Measurements from ENCODE around the gene FBXO46. TPM values are rescaled to one million over a fixed set of nuclear protein-coding genes. Genes with fewer than 3 reads are reported as not detected.
A peak's percentile ranks its signal among the peaks of the same experiment; 100 is the strongest.
"Not testable (repeated sequence)": the region's sequence is repeated elsewhere in the genome, so short reads cannot be mapped to it uniquely, and the experiment has no call there.

Gene FBXO46
- total RNA-seq, 2 donors from 2014 or later: 36.9 to 53.8 TPM

- H3K4me1 Mint-ChIP-seq (ENCODE audit: low read depth in 2 of 2): no peaks in the 10 kb centered on the region
- H3K4me3 Mint-ChIP-seq: no peak overlapping the region
- peak; percentile 47 for DNase-seq (ENCODE audit: low spot score)
- no peak for ATAC-seq
- no peaks in the 10 kb centered on the region for H3K36me3 Mint-ChIP-seq
- H3K9me3 Mint-ChIP-seq: no peaks in the 10 kb centered on the region
- no peaks in the 10 kb centered on the region for H3K27me3 Mint-ChIP-seq
- no peak overlapping the region for H3K27ac Mint-ChIP-seq
Measured at GRCh38 chr19:45761714-45762113, 31.0 kb upstream of the FBXO46 start.

DNA sequence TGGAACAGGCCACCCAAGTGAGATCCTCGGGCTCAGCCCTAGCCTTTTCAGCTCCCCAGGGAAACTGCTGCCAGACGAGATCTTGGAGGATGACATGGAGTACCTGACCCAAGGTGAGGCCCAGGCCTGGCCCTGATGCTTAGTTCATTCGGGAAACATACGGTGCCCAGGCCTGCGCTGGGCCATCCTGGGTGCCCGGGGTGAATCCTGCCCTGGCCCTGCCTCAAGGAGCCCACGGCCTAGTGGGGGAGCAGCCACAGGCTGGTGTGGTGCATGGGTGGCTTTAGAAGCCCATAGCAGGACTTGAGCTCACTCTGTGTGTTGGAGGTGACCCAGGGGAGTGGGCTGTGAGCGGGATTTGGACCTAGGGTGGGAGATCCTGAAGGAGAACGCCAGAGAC is 28.2 kb upstream of the FBXO46 start:
- Mint-ChIP-seq H3K4me3 (no peak overlapping the region), H3K36me3 (no peaks in the 10 kb centered on the region), H3K27ac (no peak overlapping the region), H3K9me3 (no peaks in the 10 kb centered on the region), H3K4me1 (ENCODE audit: low read depth in 2 of 2) (no peaks in the 10 kb centered on the region), H3K27me3 (no peaks in the 10 kb centered on the region)
- DNase-seq (ENCODE audit: low spot score) (peak; percentile 52), ATAC-seq (peak in 1 of 2 donors; percentile 15)

DNA sequence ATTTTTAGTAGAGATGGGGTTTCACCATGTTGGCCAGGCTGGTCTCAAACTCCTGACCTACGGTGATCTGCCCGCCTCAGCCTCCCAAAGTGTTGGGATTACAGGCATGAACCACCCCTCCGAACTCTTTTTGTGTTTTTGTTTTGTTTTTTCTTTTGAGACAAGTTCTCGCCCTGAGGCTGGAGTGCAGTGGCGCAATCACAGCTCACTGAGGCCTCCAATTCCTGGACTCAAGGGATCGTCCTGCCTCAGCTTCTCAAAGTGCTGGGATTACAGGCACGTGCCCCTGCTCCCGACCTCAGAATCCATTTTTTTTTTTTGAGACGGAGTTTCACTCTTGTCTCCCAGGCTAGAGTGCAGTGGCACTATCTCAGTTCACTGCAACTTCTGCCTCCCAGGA is 27.0 kb upstream of the FBXO46 start:
- Mint-ChIP-seq H3K36me3 (no peaks in the 10 kb centered on the region), H3K27ac (no peak overlapping the region), H3K4me3 (no peak overlapping the region), H3K9me3 (no peaks in the 10 kb centered on the region), H3K4me1 (ENCODE audit: low read depth in 2 of 2) (no peaks in the 10 kb centered on the region), H3K27me3 (no peaks in the 10 kb centered on the region)
- DNase-seq (ENCODE audit: low spot score): peak; percentile 39
- ATAC-seq: no peak

DNA sequence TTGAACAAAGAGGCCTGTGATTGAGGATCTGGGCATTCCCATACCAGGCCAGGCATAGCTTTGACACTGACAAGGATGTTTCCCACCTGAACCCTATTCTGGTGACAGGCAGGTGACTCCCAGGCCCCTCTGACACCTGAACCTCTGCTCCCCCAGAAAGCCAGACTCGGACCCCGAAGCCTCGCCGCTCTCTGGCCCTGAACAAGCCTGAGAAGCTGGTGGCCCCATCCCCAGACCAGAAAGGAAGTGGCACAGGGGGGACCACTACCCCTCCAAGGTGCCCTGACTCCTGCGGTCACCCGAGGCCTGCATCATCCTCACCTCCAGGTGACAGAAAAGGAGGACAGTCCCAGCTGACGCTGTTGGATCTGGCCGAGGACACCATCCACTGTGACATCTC is 23.6 kb upstream of the FBXO46 start:
- ATAC-seq (no peak), DNase-seq (ENCODE audit: low spot score) (peak; percentile 58)
- H3K4me3 Mint-ChIP-seq: no peak overlapping the region
- H3K4me1 Mint-ChIP-seq (ENCODE audit: low read depth in 2 of 2): no peaks in the 10 kb centered on the region
- H3K27me3 Mint-ChIP-seq: no peaks in the 10 kb centered on the region
- H3K27ac Mint-ChIP-seq: no peak overlapping the region
- H3K9me3 Mint-ChIP-seq: no peaks in the 10 kb centered on the region
- no peaks in the 10 kb centered on the region for H3K36me3 Mint-ChIP-seq

DNA sequence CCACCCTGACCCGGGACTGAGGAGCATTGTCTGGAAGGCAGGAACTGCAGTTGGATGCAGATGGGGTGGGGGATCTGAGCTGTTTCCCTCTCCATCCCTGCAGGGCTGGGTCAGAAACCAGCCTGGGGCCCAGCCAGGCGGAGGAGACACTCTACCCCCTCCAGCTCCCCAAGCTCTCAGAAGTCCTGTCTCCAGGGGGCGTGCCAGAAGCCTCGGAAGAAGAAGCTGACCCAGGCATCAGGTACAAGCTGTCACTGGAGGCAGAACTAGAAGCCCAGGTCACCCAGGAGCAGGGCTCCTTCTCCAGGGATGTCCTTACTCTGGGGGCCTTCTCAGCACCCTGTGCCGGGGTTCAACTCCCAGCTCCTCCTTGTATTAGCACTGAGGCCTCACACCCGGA is 22.9 kb upstream of the FBXO46 start:
- Mint-ChIP-seq H3K27me3 (no peaks in the 10 kb centered on the region), H3K4me3 (no peak overlapping the region), H3K4me1 (ENCODE audit: low read depth in 2 of 2) (no peaks in the 10 kb centered on the region), H3K27ac (no peak overlapping the region), H3K36me3 (no peaks in the 10 kb centered on the region), H3K9me3 (no peaks in the 10 kb centered on the region)
- ATAC-seq (no peak), DNase-seq (ENCODE audit: low spot score) (peak; percentile 32)

DNA sequence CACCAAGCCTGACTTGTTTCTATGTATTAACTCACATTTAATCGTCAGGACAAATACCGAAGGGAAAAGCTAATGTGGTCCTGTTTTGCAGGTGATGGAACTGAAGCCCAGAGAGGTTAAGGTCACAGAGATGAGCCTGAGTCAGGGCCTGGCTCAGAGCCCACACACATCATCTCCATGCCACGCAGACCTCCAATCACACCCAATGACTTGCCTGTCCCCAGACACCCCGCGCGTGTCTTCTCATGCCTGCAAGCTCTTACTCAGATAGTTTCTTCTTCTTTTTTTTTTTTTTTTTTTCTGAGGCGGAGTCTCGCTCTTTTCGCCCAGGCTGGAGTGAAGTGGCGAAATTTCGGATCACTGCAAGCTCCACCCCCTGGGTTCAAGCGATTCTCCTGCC is 21.9 kb upstream of the FBXO46 start:
- Mint-ChIP-seq H3K4me3 (no peak overlapping the region), H3K27ac (no peak overlapping the region), H3K36me3 (no peaks in the 10 kb centered on the region), H3K27me3 (peaks cover 0 to under 1% of the 10 kb centered on the region in 2 donors), H3K4me1 (ENCODE audit: low read depth in 2 of 2) (no peaks in the 10 kb centered on the region), H3K9me3 (no peaks in the 10 kb centered on the region)
- ATAC-seq (no peak), DNase-seq (ENCODE audit: low spot score) (no peak)

DNA sequence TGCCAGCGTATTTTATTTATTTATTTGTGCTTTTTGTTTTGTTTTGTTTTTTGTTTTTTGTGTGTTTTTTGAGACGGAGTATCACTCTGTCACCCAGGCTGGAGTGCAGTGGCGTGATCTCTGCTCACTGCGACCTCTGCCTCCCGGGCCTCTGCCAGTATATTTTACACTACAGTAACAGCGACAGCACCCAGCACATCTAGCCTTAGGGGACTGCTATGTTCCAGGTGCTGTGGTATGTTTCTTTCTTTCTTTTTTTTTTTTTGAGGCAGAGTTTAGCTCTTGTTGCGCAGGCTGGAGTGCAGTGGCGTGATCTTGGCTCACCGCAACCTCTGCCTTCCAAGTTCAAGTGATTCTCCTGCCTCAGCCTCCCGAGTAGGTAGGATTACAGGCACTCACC is 20.8 kb upstream of the FBXO46 start:
- not testable (repeated sequence) for ATAC-seq; H3K9me3 Mint-ChIP-seq; H3K27ac Mint-ChIP-seq; DNase-seq (ENCODE audit: low spot score); H3K4me3 Mint-ChIP-seq; H3K27me3 Mint-ChIP-seq; H3K4me1 Mint-ChIP-seq (ENCODE audit: low read depth in 2 of 2); H3K36me3 Mint-ChIP-seq

DNA sequence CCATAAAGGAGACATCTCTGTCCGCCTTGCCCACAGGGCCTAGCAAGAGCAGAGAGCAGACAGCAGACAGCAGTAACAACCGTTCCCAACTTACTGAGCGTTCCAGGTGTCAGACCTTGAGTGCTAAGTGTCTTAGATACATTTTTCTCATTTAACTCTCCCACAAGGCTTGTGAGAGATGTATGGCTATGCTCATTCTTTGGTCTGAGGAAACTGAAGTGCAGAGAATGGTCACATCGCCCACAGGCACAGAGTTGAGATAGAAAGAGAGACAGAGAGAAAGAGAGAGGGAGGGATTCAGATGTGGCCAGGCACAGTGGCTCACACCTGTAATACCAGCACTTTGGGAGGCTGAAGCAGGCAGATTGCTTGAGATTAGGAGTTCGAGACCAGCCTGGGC is 16.8 kb upstream of the FBXO46 start:
- Mint-ChIP-seq H3K4me1 (ENCODE audit: low read depth in 2 of 2) (no peaks in the 10 kb centered on the region), H3K27me3 (peaks cover 9 to 11% of the 10 kb centered on the region in 2 donors), H3K9me3 (no peaks in the 10 kb centered on the region), H3K27ac (no peak overlapping the region), H3K36me3 (no peaks in the 10 kb centered on the region), H3K4me3 (no peak overlapping the region)
- DNase-seq (ENCODE audit: low spot score) (no peak), ATAC-seq (no peak)

DNA sequence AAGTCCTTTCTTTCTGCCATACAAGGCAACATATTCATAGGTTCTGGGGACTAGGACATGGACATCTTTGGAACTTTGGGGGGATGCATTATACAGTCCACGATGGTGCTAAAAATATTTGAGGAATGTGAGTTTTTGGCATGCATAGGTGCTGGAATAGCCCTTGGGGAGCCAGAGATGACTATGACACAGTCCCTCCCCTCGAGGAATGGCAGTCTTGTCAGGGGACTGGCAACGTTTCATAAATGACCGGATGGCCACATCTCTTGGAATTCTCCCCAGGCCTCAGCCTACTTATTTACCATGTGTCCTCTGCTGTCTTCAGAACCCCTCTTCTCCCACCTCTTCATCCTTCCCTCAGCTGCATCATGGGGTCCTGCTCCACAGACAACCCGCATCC is 16.2 kb upstream of the FBXO46 start:
- H3K4me3 Mint-ChIP-seq: no peak overlapping the region
- peaks cover 9 to 11% of the 10 kb centered on the region in 2 donors for H3K27me3 Mint-ChIP-seq
- no peak for ATAC-seq

GRCh38 chr19:45745606-45746005 is 14.9 kb upstream of the FBXO46 start:
- DNase-seq (ENCODE audit: low spot score) (no peak), ATAC-seq (no peak)
- Mint-ChIP-seq H3K4me3 (no peak overlapping the region), H3K27ac (no peak overlapping the region), H3K9me3 (no peaks in the 10 kb centered on the region), H3K27me3 (peaks cover 9 to 11% of the 10 kb centered on the region in 2 donors), H3K36me3 (no peaks in the 10 kb centered on the region), H3K4me1 (ENCODE audit: low read depth in 2 of 2) (no peaks in the 10 kb centered on the region)

More for the DNA sequence above, 16.2 kb upstream of the FBXO46 start:
- H3K9me3 Mint-ChIP-seq: no peaks in the 10 kb centered on the region
- H3K36me3 Mint-ChIP-seq: no peaks in the 10 kb centered on the region
- H3K27ac Mint-ChIP-seq: no peak overlapping the region
- H3K4me1 Mint-ChIP-seq (ENCODE audit: low read depth in 2 of 2): no peaks in the 10 kb centered on the region
- DNase-seq (ENCODE audit: low spot score): no peak

GRCh38 chr19:45742969-45743368 is 12.3 kb upstream of the FBXO46 start:
- Mint-ChIP-seq H3K27me3 (peaks cover 14% of the 10 kb centered on the region in 2 donors), H3K36me3 (no peaks in the 10 kb centered on the region), H3K4me3 (no peak overlapping the region), H3K4me1 (ENCODE audit: low read depth in 2 of 2) (no peaks in the 10 kb centered on the region), H3K27ac (no peak overlapping the region), H3K9me3 (no peaks in the 10 kb centered on the region)
- ATAC-seq (no peak), DNase-seq (ENCODE audit: low spot score) (no peak)

DNA sequence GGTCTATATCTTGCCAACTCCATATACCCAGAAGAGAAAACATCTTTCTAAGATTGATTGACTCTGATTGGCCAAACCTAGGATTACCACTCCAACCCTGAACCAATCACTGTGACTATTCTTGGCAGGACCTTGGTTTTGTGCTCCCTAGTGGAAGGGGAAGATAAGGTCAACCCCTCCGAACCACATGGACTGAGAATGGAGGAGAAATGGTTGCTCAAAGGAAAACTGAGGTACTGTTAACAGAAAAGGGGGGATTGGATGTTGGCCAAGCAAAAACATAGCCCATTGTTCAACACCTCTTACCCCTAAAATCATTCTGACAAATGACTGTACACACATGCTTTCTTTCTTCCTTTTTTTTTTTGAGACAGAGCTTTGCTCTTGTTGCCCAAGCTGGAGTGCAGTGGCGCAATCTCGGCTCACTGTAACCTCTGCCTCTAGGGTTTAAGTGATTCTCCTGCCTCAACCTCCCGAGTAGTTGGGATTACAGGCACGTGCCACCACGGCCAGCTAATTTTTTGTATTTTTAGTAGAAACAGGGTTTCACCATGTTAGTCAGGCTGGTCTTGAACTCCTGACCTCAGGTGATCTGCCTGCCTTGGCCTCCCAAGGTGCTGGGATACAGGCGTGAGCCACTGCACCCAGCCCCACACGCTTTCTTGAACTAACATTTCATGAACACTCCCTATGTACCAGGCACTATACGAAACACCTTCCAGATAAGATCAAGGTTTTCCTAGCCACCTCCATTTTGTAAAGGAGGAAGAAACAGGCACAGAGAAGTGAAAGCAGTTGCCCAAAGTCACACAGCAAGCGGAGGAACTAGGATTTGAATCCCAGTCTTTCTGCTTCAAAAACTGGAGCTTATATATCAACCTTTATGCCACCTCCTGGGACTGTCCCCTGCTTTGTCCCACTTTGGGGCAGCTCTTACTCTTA is 9.1 kb upstream of the FBXO46 start:
- H3K9me3 Mint-ChIP-seq: no peaks in the 10 kb centered on the region
- H3K4me3 Mint-ChIP-seq: no peak overlapping the region
- ATAC-seq (no peak), DNase-seq (ENCODE audit: low spot score) (no peak)
- H3K27ac Mint-ChIP-seq: no peak overlapping the region
- H3K27me3 Mint-ChIP-seq: peaks cover 6 to 11% of the 10 kb centered on the region in 2 donors
- no peaks in the 10 kb centered on the region for H3K36me3 Mint-ChIP-seq
- H3K4me1 Mint-ChIP-seq (ENCODE audit: low read depth in 2 of 2): no peaks in the 10 kb centered on the region

GRCh38 chr19:45733160-45733810 is 2.6 kb upstream of the FBXO46 start, which contains the start of gene MEIOSIN:
MEIOSIN (plus strand) TSS chr19:45733439; CDS start chr19:45735377, 1,938 bp downstream.
- H3K27me3 Mint-ChIP-seq: peaks cover 4 to 5% of the 10 kb centered on the region in 2 donors
- ATAC-seq: no peak
- DNase-seq (ENCODE audit: low spot score): no peak
- no peak within 1 kb of the TSS for H3K4me3 Mint-ChIP-seq
- H3K36me3 Mint-ChIP-seq: no peaks in the 10 kb centered on the region
- H3K27ac Mint-ChIP-seq: no peak within 1 kb of the TSS
- no peaks in the 10 kb centered on the region for H3K9me3 Mint-ChIP-seq
- peaks cover 19 to 20% of the 10 kb centered on the region in 2 donors for H3K4me1 Mint-ChIP-seq (ENCODE audit: low read depth in 2 of 2)

GRCh38 chr19:45729800-45730290 is 851 bp downstream of the FBXO46 start:
- ATAC-seq (no peak), DNase-seq (ENCODE audit: low spot score) (no peak)
- Mint-ChIP-seq H3K4me3 (peak overlapping the region; percentile 99), H3K9me3 (no peaks in the 10 kb centered on the region), H3K27ac (peak overlapping the region; percentile 74 to 92), H3K27me3 (no peaks in the 10 kb centered on the region), H3K4me1 (ENCODE audit: low read depth in 2 of 2) (peaks cover 25 to 29% of the 10 kb centered on the region in 2 donors), H3K36me3 (no peaks in the 10 kb centered on the region)

All from natural killer cell treated with Interleukin-12 subunit alpha and Interleukin-12 subunit beta and Interleukin-15 and Interleukin-18, amount 100 ng/mL, for 72 hours (primary cell).